ENCODE measurements around the gene ANO10. TPM values are rescaled to one million over a fixed set of nuclear protein-coding genes. Genes with fewer than 3 reads are reported as not detected.
"Not testable (repeated sequence)": the region's sequence is repeated elsewhere in the genome, so short reads cannot be mapped to it uniquely, and the experiment has no call there.

Gene ANO10
- total and polyA plus RNA-seq, 8 donors: 30.3 to 52.2 (median 35.4) TPM

DNA sequence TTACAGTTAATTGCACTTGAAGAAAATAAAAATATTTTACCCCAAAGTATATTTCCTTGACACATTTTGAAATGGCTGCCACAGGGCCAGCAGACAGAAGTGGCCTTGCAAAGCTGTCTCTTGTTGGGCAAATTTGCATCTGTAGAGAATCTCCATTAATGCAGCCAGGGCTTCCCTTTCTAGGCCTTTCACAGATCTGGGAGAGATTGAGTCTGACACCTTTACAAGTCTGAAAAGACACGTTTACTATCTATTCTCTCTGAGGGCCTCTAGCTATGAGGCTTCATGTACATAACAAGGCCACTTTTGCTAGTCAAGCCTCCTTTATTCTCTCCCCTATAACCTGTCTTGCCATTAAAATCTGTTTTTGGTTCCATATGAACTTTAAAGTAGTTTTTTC lies 135.9 kb downstream of the ANO10 start:
- Histone ChIP-seq H3K27me3 (no peaks in the 10 kb centered on the region), H3K27ac (no peak overlapping the region), H3K9me3 (no peaks in the 10 kb centered on the region), H3K4me3 (no peak overlapping the region), H3K36me3 (no peaks in the 10 kb centered on the region), H3K4me1 (no peaks in the 10 kb centered on the region)
- ATAC-seq: no peak
- no peak for DNase-seq
- intact Hi-C loops (cut with DNase I): no loop called here
- TF ChIP-seq, protein P1, sequence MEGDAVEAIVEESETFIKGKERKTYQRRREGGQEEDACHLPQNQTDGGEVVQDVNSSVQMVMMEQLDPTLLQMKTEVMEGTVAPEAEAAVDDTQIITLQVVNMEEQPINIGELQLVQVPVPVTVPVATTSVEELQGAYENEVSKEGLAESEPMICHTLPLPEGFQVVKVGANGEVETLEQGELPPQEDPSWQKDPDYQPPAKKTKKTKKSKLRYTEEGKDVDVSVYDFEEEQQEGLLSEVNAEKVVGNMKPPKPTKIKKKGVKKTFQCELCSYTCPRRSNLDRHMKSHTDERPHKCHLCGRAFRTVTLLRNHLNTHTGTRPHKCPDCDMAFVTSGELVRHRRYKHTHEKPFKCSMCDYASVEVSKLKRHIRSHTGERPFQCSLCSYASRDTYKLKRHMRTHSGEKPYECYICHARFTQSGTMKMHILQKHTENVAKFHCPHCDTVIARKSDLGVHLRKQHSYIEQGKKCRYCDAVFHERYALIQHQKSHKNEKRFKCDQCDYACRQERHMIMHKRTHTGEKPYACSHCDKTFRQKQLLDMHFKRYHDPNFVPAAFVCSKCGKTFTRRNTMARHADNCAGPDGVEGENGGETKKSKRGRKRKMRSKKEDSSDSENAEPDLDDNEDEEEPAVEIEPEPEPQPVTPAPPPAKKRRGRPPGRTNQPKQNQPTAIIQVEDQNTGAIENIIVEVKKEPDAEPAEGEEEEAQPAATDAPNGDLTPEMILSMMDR (IDR thresholded peaks at IDR 0.05): no peak

DNA sequence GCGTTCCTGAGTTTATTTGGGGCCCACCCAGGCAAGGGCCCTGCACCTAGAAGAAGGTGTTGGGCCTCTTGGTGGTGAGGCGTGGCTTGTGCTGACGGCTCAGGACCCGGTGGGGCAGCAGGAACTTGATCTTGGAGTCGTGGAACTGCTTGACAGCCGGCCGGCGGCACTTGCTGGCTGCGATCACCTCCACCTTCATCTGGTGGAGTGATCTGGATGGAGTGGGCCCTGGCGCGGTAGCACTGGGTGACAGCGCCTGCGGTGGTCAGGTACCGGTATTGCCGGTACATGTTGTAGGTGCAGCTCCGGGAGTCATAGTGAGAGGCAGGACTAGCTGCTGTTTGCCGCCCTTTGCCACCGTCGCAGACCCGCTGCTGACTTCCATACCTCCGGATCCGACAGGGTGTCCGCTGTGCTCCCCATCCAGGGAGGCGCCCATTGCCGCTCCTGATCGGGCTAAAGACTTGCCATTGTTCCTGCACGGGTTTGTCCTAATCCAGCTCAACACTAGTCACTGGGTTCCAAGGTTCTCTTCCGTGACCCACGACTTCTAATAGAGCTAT lies 136.8 kb downstream of the ANO10 start:
- ATAC-seq (no peak), DNase-seq (no peak)
- no peaks in the 10 kb centered on the region for H3K4me1 ChIP-seq
- H3K36me3 ChIP-seq: no peaks in the 10 kb centered on the region
- no peak overlapping the region for H3K4me3 ChIP-seq
- no peaks in the 10 kb centered on the region for H3K9me3 ChIP-seq
- H3K27me3 ChIP-seq: no peaks in the 10 kb centered on the region
- no peak overlapping the region for H3K27ac ChIP-seq
- TF ChIP-seq, protein P1 (IDR thresholded peaks at IDR 0.05): no peak
- intact Hi-C loops (cut with DNase I): no loop called here

DNA sequence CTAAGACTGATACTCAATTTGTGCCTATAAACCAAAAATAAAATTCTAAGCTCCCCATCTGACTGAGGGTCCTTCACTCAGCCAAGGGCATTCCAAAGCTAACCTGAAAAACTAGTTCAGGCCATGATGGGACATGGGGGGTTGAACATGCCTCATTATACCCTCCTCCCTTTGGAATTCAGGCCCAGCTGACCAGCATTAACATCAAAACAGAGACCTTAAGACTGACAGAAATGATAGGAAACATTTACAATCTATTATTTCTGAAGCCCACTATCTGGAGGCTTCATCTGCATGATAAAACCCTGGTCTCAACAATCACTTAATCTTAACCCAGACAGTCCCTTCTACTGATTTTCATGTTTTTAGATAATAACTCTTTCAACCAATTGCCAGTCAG lies 140.4 kb downstream of the ANO10 start:
- no peaks in the 10 kb centered on the region for H3K36me3 ChIP-seq
- TF ChIP-seq, protein P1 (IDR thresholded peaks at IDR 0.05): no peak
- ATAC-seq (peak; percentile 21), DNase-seq (peak in 1 of 4 donors; percentile 32)
- H3K9me3 ChIP-seq: no peaks in the 10 kb centered on the region
- no peak overlapping the region for H3K4me3 ChIP-seq
- H3K27ac ChIP-seq: no peak overlapping the region
- peaks cover 0 to 12% of the 10 kb centered on the region in 2 donors for H3K4me1 ChIP-seq
- intact Hi-C loops (cut with DNase I): no loop called here
- H3K27me3 ChIP-seq: no peaks in the 10 kb centered on the region

DNA sequence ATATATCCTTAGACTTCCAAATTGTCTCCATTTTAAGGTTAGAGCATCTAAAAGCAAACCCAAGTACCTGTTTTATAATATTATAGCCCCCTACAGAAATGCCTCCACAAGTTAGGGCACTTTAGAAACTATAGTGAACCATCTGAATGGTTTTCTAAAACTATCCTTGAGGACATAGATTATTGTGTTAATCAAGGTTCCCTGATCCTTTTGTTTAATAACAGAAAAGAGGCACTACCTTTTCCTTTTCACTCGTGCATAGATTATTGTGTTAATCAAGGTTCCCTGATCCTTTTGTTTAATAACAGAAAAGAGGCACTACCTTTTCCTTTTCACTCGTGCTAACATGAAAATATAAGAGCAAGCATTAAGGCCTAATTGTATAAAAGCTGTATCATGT lies 143.0 kb downstream of the ANO10 start:
- ATAC-seq; H3K9me3 ChIP-seq; H3K27me3 ChIP-seq; intact Hi-C loops (cut with DNase I); H3K4me3 ChIP-seq; H3K36me3 ChIP-seq; DNase-seq: not testable (repeated sequence)
- peak overlapping the region in 1 of 2 donors; percentile 70 for H3K27ac ChIP-seq
- peaks cover 0 to 12% of the 10 kb centered on the region in 2 donors for H3K4me1 ChIP-seq

DNA sequence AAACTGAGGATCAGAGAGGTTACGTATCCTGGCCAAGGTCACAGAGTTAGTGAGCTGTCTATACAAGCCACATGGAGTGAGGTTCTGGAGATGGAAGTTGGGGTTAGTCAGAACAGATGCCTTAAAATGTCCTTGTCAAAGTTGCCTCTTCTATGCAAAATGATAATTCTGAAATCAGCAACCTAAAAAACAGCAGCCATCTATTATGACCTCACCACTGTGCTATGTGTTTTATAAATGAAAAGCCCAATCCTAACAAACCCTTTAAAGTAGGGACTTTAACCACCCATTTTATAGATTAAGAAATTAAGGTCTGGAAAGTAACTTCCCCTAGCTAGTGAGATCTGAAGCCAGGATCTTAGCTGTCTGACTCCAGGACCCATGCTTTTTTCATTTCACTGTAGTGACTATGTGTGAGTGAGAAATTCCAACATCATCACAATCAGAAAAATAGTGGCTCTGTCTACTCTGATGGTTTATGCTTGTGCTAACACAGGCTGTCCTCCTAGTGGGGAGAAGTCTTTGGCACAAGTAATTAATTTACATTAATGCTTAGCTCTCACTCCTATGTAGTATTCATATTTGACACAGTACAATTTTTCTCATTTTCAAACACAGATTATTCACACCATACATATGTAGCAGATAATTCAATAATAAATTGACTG lies 143.6 kb downstream of the ANO10 start:
- TF ChIP-seq, protein P1 (IDR thresholded peaks at IDR 0.05): no peak
- Histone ChIP-seq H3K9me3 (no peaks in the 10 kb centered on the region), H3K4me3 (no peak overlapping the region), H3K36me3 (no peaks in the 10 kb centered on the region), H3K4me1 (peaks cover 0 to 12% of the 10 kb centered on the region in 2 donors), H3K27ac (peak overlapping the region; percentile 4 to 70), H3K27me3 (no peaks in the 10 kb centered on the region)
- ATAC-seq (no peak), DNase-seq (no peak)
- intact Hi-C loops (cut with DNase I): no loop called here

All from left lung (tissue), 10 donors.